SK-N-MC (cell line): ENCODE data around the gene SEMA3C.

ENCODE experiments used
- DNase-seq: peaks from one replicate; pipeline ENCODE4 v3.0.0-alpha.2; 2011; ENCODE audit warnings: low read depth, low spot score
- H3K27ac ChIP-seq: fragments of 200-600 bp; sonication (generic); 2 replicates; pipeline ENCODE4 v1.5.1; 2016; ENCODE audit warnings: mixed run types
- H3K36me3 ChIP-seq: fragments of 200-600 bp; sonication (generic); 2 replicates; pipeline ENCODE4 v1.6.1; 2017; ENCODE audit warnings: antibody characterized with exemption, low read length, mixed read lengths; ENCODE audit not compliant: insufficient read depth
- H3K4me3 ChIP-seq: fragments of 200-600 bp; sonication (generic); 2 replicates; pipeline ENCODE4 v1.5.1; 2016
- H3K9ac ChIP-seq: fragments of 200-600 bp; sonication (generic); 2 replicates; pipeline ENCODE4 v1.8.0; 2017; ENCODE audit warnings: mixed run types, mixed read lengths; ENCODE audit not compliant: insufficient read length
- H3K9me3 ChIP-seq: fragments of 200-600 bp; sonication (generic); 2 replicates; pipeline ENCODE4 v1.6.1; 2017; ENCODE audit warnings: low read depth, mild to moderate bottlenecking, antibody characterized with exemption, low read length, moderate library complexity, mixed read lengths
- EZH2 ChIP-seq: fragments of 200-600 bp; sonication (generic); IDR thresholded peaks from one replicate; pipeline ENCODE4 v1.6.1; 2017; ENCODE audit warnings: antibody characterized with exemption
- FOXP2 ChIP-seq: optimal IDR thresholded peaks from 2 replicates; pipeline ENCODE3; 2011; ENCODE audit warnings: mild to moderate bottlenecking, moderate library complexity; ENCODE audit not compliant: insufficient read depth; ENCODE audit errors: extremely low read length, control extremely low read depth
- POLR2AphosphoS5 ChIP-seq: IDR thresholded peaks from 2 replicates; pipeline ENCODE4 v1.6.1; 2012; ENCODE audit warnings: mild to moderate bottlenecking, low read depth, low read length, borderline replicate concordance

Gene SEMA3C

DNA sequence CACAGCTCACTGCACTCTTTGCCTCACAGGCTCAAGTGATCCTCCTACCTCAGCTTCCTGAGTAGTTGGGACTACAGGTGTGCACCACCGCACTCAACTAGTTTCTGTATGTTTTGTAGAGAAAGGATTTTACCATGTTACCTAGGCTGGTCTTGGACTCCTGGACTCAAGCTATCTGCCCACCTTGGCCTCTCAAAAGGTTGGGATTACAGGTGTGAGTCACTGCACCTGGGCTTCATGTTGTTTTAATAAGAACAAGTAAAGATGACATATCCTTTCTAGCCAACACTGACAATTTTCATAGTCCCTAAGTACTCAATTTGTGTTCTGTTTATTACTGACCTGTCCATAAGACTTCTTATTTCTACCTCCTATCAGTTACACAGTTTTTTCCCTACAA lies 16.8 kb downstream of the SEMA3C start:
- no peak for TF ChIP-seq EZH2
- TF ChIP-seq POLR2AphosphoS5 = no peak
- no peak for TF ChIP-seq FOXP2
- H3K27ac ChIP-seq = no peak overlapping the region
- no peak overlapping the region for H3K9ac ChIP-seq
- peaks cover 46% of the 10 kb centered on the region for H3K36me3 ChIP-seq
- H3K9me3 ChIP-seq = 0 out of 2 replicates have a peak, but pooled peaks cover 7% of the 10 kb centered on the region
- no peak for DNase-seq
- no peak overlapping the region for H3K4me3 ChIP-seq

DNA sequence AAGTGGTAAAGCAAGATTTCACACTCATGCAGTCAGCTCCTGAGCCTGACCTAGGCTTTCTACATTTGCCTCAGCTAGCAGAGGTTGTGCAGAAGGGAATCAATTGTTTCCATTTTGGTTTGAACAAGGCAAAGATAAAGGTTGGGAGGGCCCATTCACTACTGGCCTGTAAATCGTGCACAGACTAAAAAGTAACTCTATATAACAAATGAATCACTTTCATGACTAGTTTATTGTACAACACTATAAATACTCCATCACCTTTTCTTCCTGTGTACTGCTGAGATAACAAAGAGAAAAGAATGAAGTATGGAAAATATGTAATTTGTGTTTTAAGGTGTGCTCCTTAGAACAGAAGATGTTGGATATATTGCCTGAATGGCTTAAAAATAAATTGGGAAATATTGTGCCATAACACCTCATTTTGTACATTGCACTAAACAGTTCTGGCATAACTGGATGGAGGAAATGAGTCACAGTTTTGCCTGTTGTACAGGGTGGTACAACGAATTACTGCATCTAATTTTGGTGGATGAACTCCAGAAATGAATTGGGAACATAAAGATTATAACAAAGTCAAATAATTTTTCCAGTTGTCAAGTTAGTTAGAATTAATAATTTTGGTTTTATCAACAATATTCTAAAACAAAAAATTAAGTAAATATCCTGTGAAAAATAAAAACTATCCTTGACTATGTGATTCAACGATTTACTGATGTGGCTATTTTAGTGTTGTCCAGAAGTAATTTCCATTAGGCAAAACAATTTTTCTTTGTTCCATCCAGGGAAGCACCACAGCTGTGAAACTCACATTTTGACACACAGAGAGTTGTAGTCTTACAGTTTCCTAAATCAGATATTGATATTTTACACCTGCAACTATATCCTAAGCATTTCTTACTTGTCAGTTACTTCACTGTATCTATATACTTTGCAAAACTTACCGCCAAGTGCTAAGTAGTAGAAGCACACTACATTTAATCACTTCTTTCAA lies 18.0 kb downstream of the SEMA3C start:
- Histone ChIP-seq H3K9ac (no peak overlapping the region), H3K9me3 (0 out of 2 replicates have a peak, but pooled peaks cover 7% of the 10 kb centered on the region), H3K27ac (no peak overlapping the region), H3K36me3 (peaks cover 55% of the 10 kb centered on the region), H3K4me3 (no peak overlapping the region)
- TF ChIP-seq EZH2 = no peak
- TF ChIP-seq FOXP2 = no peak
- no peak for TF ChIP-seq POLR2AphosphoS5
- no peak for DNase-seq

GRCh38 chr7:80896906-80897598 lies 21.8 kb downstream of the SEMA3C start:
- H3K9ac ChIP-seq = no peak overlapping the region
- no peak overlapping the region for H3K4me3 ChIP-seq
- TF ChIP-seq FOXP2 = no peak
- TF ChIP-seq POLR2AphosphoS5 = no peak
- no peak for TF ChIP-seq EZH2
- H3K27ac ChIP-seq = no peak overlapping the region
- H3K36me3 ChIP-seq = peaks cover 38% of the 10 kb centered on the region
- H3K9me3 ChIP-seq = 0 out of 2 replicates have a peak, but pooled peaks cover 3% of the 10 kb centered on the region
- no peak for DNase-seq

DNA sequence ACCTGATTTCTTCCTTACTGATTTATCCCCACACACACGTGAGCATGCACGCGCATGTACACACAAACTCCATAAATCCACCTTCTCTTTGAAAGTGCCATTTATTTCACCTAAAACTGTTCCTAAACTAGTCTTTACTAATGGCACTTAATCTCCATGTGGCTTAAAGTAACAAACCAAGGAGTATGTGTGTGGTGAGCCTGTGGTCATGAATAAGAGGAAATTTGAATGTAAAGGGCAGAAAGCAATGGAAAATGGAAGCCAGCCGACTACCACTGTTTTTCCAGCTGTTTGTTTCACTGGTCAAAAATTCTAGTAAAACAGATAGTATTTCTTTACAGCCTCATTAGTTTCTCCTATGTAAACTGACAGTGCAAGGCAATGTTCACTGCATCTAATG lies 23.8 kb downstream of the SEMA3C start:
- TF ChIP-seq POLR2AphosphoS5 = no peak
- no peak for TF ChIP-seq FOXP2
- no peak for TF ChIP-seq EZH2
- Histone ChIP-seq H3K9me3 (no peaks in the 10 kb centered on the region), H3K27ac (no peak overlapping the region), H3K4me3 (no peak overlapping the region), H3K9ac (no peak overlapping the region), H3K36me3 (peaks cover 27% of the 10 kb centered on the region)
- DNase-seq = no peak

DNA sequence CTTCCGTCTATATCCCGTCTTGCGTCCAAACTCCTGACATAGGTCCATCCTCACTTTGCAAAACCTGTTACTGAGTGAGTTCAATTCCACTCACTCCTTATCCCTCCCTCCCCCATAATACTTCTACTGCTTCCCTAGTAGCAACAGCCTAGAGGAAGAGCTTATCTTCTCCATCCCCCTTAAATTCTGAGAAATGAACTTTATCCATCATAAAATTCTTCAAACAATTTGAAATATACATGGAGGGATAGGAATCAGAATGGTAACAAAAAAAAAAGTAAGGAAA lies 27.6 kb downstream of the SEMA3C start:
- TF ChIP-seq EZH2 (no peak), FOXP2 (no peak), POLR2AphosphoS5 (no peak)

DNA sequence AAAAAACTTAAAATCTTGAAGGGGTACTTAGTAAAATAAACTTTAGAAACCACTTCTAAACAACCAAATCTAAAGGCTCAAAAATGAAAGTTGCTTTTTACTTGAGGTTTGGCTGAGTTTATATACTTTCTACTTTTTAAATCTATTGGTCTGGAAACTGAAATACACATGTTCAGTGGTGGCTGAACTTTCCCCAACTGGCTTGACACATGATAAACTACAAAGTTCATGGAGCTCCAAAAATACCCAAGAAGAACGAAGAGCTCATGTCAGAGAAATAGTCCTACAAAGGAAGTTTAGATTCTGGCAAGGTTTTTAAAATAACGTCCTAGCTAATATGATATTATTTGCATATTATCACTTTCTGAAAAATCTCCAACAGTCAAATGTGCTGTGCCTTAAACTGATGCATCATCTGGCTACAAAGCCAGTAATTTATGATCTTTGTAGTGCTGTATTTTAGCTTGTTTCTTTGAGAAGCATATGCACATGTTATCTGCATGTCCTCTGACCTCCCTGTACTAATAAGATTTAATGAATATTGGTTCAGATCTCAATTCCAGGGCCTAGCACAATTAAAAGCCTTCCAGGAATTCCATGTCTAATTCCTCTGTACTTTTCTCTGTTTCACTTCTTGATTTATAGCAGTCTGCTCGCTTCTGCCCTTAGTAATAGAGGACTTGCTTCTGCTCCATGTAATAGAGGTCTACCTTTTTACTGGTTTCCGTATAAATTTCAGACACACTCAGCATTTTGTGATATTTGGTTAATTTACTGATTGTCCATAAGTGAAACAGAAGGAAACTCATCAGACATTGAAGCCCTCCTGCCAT lies 28.2 kb downstream of the SEMA3C start:
- no peak for TF ChIP-seq POLR2AphosphoS5
- TF ChIP-seq FOXP2 = no peak
- no peak for TF ChIP-seq EZH2
- Histone ChIP-seq H3K27ac (peak overlapping the region; percentile 29; the same call in 1 of the 2 replicates), H3K4me3 (peak overlapping the region; percentile 20; the same call in 1 of the 2 replicates)

More for the DNA sequence above, 27.6 kb downstream of the SEMA3C start:
- Histone ChIP-seq H3K9me3 (no peaks in the 10 kb centered on the region), H3K27ac (no peak overlapping the region), H3K9ac (no peak overlapping the region), H3K4me3 (no peak overlapping the region), H3K36me3 (peaks cover 23% of the 10 kb centered on the region)
- DNase-seq = no peak

DNA sequence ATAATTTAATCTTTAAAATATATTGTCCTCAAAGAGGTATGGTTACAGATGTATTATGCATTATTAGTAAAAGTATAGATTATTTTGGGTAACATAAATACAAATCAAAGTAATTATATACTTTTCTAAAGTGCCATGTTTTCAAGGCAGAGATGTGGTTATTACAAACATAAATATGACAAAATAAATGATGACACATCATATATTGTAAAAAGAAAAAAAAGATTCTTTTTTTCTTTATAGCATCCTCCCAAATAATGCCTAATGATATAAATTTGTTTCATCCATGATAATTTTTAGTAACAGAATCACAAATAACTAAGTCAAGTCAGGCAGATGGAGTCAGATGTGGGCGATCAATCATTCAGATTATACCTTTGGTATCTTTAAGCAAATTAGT lies 29.3 kb downstream of the SEMA3C start:
- no peak for DNase-seq
- Histone ChIP-seq H3K4me3 (no peak overlapping the region), H3K27ac (no peak overlapping the region), H3K9me3 (no peaks in the 10 kb centered on the region), H3K36me3 (0 out of 2 replicates have a peak, but pooled peaks cover 12% of the 10 kb centered on the region), H3K9ac (no peak overlapping the region)
- TF ChIP-seq FOXP2 (no peak), POLR2AphosphoS5 (no peak), EZH2 (no peak)

More for the DNA sequence above, 28.2 kb downstream of the SEMA3C start:
- no peaks in the 10 kb centered on the region for H3K9me3 ChIP-seq
- H3K36me3 ChIP-seq = peaks cover 20% of the 10 kb centered on the region
- peak overlapping the region; percentile 50 for H3K9ac ChIP-seq
- DNase-seq = no peak

GRCh38 chr7:80885757-80886156 lies 33.1 kb downstream of the SEMA3C start:
- Histone ChIP-seq H3K27ac (no peak overlapping the region), H3K4me3 (no peak overlapping the region), H3K36me3 (0 out of 2 replicates have a peak, but pooled peaks cover 11% of the 10 kb centered on the region), H3K9ac (no peak overlapping the region), H3K9me3 (no peaks in the 10 kb centered on the region)
- no peak for DNase-seq
- no peak for TF ChIP-seq EZH2
- no peak for TF ChIP-seq POLR2AphosphoS5
- no peak for TF ChIP-seq FOXP2
